ENCODE data around the gene SQSTM1.
A peak's percentile ranks its signal among the peaks of the same experiment; 100 is the strongest.
"Not testable (repeated sequence)": the region's sequence is repeated elsewhere in the genome, so short reads cannot be mapped to it uniquely, and the experiment has no call there.

Gene SQSTM1

DNA sequence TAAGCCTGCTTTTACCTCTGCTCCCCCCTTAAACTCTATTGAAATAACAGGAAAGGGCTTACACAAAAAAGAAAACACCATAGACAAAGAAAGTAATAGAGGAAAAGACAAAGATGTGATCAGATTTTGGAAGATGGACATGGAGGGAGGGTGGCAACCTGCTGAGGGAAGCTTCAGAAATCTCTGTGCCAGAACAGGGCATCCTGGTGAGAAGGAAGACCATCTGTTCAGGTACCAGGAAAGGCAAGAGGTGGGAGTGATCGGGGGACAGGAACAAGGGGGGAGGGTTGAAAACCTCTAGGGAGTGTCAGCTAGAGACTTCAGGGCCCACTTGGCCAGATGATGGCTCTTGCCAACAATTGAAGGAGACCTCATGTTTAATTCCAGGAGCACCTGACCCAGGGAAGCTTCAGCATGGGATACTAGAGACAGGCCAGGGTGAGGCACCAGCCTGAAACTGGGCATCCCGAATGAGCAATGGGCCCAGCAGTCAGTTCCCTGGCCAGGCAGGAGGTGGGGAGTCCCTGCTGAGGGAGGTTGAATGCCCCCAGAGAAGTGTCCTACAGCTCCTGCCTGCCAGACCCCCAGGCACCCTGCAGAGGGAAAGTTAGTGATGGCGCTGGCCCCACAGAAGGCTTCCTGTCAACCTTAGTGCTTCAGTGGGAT, 8.2 kb downstream of the SQSTM1 start:
- no peak for DNase-seq

DNA sequence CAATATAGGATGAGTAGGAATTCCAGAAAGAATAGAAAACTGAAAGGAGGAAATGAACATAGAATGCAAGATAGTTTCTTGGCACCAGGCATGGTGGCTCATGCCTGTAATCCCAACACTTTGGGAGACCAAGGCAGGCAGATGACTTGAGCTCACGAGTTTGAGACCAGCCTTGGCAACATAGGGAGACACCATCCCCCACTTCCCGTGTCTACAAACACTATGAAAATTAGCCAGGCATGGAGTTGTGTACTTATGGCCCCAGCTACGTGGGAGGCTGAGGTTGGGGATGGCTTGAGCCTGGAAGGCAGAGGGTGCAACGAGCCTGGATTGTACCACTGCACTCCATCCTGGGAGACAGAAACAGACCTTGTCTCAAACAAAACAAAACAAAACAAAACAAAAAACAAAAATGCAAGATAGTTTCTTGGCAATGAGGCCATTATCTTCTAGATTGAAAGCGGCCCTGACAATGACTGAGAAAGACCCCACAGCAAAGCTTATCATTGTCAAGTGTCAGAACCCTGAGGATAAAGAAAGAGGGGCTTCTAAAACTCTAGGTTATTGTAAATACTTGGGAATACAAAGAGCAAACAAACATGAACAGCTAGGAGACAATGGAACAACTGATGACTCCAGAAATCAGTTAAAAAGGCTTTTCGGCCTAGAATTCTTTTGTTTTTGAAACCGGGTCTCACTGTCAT, 9.2 kb downstream of the SQSTM1 start:
- DNase-seq, result no peak

DNA sequence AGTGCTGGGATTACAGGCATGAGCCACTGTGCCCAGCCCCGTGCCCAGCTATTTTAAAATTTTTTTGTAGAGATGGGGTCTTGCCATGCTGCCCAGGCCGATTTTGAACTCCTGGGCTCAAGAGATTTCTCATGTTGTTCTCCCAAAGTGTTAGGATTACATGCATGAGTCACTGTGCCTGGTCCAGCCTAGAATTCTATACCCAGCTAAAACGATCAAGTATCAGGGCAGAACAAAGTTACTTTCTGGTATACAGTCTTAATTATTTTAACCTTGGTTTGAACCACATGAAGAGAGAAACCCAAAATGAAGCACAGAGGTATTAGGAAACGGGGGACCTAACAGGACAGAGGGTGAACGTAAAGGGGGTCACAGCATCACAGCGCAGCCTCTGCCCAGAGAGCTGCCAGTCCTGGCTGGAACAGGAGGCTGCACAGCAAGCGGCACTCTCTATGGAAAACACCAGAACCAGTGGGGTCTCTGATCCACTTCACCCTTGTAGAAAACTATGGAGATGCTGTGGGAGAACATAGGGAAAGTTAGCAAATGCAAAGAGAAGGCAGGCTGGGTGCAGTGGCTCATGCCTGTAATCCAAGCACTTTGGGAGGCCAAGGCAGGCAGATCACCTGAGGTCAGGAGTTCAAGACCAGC, 10.2 kb downstream of the SQSTM1 start:
- no peak for DNase-seq

DNA sequence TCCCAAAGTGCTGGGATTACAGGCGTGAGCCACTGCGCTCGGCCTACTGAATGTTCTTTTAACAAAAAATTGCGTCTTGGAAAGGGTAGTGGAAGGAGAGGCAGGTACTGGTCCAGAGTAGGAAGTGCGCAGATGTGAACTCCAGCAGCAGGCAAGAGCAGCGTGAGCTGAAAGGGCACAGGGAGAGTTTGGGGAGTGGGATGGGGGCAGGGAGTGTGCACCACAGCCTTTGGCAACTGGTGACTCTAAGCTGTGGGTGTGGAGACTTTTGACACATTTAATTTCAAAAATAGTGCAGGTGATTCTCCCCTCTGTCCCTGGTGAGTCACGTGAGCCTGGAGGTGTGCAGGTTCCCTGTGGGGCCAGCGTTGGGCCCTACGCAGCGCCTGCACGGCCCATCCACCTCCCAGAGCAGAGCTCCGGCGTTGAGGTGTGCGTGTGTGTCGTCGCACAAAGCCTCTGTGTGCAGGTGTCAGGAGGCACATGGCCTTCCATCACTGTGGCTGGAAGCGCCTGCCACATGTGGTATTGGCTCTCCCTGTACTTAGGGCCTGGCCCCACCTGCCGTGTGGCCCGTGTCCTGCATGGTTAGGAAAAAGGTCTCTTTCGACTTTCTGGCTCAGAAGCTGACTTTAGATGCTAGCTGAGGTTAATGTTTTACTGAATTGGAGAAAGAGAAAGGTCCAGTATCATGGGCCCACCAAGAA, 11.5 kb downstream of the SQSTM1 start:
- DNase-seq, result no peak

DNA sequence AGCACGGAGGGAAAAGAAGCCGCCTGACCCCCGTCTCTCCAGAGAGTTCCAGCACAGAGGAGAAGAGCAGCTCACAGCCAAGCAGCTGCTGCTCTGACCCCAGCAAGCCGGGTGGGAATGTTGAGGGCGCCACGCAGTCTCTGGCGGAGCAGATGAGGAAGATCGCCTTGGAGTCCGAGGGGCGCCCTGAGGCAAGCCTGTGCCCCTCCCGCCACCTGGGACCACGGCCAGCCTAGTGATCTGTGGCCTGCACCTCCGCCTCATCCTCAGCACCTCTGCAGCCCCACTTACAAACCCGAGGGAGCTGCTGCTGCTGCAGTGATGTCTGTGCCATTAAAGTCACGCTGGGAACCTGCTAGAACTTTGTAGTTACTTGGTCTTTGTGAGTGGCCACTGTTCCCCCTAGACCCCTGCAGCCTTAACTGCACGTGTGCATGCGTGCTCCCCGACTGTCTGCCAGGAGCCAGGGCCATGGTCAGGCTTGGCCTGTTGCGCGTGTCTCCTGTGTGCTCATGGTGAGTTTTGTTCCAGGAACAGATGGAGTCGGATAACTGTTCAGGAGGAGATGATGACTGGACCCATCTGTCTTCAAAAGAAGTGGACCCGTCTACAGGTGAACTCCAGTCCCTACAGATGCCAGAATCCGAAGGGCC, 12.5 kb downstream of the SQSTM1 start:
- no peak for DNase-seq

DNA sequence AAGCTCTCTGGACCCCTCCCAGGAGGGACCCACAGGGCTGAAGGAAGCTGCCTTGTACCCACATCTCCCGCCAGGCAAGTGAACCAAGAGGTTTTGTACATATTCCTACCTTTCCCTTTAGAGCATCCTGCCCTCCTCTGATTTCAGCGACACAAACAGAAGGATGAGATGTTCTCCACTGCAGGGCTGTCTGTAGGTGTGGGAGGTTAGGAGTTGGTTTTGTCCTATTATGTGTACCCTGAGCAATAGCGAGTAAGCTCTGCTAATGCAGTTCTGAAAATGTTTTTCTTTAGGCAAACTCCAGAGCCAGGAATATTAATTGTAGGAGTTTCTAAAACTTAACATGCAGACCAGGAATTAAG, 13.0 kb downstream of the SQSTM1 start:
- no peak for DNase-seq

DNA sequence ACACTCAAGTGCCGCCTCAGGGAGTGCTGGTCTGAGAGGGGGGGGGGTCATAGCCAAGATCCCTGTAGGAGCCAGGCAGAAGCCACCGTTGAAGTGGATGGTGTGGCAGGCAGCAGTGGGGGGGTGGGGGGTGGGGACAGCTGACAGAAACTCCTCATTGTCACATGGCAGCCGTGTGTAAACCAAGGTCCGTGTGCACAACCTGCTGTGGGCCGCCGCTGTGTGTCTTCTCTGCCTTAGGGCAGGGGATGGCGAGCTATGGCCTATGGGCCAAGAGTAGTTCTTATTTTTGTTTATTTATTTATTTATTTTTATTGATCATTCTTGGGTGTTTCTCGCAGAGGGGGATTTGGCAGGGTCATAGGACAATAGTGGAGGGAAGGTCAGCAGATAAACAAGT, 13.4 kb downstream of the SQSTM1 start:
- DNase-seq, result no peak

DNA sequence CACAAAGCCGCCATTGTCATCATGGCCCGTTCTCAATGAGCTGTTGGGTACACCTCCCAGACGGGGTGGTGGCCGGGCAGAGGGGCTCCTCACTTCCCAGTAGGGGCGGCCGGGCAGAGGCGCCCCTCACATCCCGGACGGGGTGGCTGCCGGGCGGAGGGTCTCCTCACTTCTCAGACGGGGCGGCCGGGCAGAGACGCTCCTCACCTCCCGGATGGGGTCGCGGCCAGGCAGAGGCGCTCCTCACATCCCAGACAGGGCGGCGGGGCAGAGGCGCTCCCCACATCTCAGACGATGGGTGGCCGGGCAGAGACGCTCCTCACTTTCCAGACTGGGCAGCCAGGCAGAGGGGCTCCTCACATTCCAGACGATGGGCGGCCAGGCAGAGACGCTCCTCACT, 14.2 kb downstream of the SQSTM1 start:
- not testable (repeated sequence) for DNase-seq

DNA sequence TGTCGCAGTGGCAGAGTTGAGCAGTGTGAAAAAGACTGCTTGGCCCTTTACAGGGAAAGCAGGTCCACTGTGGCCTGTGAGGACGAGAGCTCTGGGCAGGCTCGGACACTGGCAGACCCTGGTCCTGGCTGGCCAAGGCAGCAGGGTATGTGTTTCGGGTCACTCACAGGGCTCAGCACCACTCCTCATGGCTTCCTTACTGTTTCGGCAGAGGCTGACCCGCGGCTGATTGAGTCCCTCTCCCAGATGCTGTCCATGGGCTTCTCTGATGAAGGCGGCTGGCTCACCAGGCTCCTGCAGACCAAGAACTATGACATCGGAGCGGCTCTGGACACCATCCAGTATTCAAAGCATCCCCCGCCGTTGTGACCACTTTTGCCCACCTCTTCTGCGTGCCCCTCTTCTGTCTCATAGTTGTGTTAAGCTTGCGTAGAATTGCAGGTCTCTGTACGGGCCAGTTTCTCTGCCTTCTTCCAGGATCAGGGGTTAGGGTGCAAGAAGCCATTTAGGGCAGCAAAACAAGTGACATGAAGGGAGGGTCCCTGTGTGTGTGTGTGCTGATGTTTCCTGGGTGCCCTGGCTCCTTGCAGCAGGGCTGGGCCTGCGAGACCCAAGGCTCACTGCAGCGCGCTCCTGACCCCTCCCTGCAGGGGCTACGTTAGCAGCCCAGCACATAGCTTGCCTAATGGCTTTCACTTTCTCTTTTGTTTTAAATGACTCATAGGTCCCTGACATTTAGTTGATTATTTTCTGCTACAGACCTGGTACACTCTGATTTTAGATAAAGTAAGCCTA, 15.7 kb downstream of the SQSTM1 start:
- no peak for DNase-seq

DNA sequence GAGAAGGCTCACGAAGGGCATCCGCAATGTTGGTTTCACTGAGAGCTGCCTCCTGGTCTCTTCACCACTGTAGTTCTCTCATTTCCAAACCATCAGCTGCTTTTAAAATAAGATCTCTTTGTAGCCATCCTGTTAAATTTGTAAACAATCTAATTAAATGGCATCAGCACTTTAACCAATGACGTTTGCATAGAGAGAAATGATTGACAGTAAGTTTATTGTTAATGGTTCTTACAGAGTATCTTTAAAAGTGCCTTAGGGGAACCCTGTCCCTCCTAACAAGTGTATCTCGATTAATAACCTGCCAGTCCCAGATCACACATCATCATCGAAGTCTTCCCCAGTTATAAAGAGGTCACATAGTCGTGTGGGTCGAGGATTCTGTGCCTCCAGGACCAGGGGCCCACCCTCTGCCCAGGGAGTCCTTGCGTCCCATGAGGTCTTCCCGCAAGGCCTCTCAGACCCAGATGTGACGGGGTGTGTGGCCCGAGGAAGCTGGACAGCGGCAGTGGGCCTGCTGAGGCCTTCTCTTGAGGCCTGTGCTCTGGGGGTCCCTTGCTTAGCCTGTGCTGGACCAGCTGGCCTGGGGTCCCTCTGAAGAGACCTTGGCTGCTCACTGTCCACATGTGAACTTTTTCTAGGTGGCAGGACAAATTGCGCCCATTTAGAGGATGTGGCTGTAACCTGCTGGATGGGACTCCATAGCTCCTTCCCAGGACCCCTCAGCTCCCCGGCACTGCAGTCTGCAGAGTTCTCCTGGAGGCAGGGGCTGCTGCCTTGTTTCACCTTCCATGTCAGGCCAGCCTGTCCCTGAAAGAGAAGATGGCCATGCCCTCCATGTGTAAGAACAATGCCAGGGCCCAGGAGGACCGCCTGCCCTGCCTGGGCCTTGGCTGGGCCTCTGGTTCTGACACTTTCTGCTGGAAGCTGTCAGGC, 16.6 kb downstream of the SQSTM1 start:
- DNase-seq, result no peak

DNA sequence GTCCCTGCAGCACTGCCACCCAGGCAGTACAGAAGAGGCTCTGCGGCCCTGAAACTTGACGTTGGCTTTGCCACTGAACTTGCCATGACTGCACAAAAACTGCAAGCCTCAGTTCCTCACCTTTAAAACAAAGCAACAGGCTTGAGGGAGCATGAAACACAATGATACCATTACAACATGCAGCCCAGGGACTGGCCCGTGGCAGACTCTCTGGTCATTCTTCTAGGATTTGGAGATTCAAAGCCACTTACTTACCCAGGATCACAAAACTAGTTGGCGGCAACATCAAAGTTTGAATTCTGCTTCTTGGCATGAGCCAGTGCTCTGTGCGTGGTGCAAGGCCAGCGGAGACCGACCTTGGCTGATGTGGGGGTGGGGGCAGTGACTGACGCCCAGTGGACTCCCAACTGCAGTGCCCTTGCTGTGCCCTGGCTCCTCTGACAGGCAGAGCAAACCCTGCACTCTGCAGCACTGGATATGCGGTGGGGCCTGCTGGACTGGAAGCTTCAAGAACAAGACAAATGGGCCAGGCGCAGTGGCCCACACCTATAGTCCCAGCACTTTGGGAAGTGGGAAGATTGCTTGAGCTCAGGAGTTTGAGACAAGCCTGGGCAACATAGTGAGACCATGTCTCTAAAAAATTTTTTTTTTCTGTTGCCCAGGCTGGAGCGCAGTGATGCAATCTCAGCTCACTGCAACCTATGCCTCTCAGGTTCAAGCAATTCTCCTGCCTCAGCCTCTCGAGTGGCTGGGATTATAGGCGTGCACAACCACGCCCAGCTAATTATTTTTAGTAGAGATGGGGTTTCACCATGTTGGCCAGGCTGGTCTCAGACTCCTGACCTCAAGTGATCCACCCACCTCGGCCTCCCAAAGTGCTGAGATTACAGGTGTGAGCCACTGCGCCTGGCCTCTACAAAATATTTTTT, 18.9 kb downstream of the SQSTM1 start:
- no peak for DNase-seq

DNA sequence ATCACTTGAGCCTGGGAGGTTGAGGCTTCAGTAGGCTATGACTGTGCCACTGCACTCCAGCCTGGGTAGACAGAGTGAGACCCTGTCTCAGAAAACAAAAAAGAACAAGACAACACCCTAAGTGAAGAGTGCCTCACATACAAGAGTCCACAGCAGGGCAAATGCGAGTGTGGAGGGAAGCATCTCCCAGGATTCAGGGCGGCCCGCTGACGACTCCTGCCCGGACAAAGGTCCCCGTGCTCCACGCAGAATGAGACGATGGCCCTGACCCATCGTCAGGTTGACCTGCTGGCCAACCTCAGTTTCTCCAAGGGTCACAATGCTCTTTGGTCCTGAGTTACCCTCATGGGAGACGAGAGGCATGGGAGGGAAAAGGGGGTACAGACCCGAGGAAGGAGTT, 19.6 kb downstream of the SQSTM1 start:
- no peak for DNase-seq

DNA sequence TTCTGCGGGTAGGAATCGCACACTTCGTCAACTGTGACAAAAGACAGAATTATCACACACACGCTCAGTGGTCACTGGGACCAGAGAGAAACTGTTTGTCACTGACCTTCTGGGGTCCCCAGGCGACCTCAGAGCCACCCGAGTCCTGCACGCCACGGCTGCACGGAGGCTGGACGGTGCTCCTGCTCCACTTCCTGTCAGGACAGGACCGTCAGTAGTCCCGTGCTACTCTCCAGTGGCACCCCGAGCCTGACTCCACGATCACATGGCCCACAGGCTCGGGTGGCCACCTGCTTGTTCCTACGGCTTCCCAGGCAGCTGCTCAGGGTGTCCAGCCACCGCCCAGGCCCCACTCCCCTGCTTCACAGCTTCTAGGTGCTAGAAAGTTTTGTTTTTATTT, 20.1 kb downstream of the SQSTM1 start:
- DNase-seq, result no peak

DNA sequence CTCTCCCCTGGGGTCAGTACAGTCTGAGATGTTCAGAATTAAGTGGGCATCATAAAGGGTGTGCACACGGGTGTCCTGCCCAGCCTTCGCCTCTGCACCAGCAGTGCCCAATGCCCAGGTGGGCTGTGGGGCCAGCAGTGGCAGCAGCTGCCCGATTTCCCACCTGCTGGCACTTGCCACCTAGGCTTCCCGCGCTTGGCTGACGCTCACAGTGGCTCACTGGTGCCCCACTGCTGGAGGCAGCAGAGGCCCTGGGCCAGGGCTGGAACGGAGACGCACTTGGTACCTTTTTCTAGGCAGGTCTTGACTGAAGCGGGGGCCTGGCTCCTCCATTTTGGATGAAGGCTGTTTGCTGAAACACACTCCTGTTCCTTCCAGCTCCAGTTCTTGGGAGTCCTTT, 20.9 kb downstream of the SQSTM1 start:
- DNase-seq, result no peak

DNA sequence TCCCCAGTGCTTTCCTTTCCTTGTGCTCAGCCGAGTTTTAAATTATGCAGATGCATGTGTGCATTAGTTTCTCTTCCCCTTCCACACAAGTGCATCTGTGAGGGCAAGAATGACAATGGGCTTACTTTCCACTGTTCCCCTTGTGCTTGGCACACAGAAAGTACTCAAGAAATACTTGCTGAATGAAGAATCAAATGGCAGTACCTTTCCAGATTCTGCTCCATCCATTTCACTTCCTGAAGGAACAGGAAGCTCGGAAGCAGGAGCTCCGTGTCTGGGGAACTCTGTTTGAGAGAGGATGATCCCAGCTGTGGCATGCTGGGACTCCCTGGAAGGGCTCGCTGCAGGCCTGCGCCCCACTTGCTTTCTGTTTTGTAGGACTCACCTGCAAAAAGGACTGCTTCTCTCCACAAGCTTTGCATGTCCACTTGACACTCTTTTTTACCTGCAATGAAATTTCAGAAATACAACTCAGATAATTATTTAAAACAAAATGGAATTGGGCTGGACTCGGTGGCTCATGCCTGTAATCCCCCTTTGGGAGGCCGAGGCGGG, 32.4 kb downstream of the SQSTM1 start:
- no peak for DNase-seq

DNA sequence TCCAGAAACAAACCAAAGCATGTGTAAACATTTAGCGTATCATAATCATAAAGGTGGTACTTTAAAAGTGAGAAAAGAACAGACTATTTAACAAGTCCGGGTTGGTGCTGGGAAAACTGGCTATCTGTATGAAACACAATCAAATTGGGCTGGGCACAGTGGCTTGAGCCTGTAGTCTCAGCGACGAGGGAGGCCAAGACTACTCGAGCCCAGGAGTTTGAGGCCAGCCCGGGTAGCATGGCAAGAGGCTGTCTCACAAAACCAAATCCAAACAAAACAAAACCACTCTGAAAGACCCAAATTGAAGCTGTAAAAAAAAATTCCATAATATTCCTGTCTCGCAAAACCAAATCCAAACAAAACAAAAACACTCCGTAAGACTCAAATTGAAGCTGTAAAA, 33.7 kb downstream of the SQSTM1 start:
- no peak for DNase-seq

DNA sequence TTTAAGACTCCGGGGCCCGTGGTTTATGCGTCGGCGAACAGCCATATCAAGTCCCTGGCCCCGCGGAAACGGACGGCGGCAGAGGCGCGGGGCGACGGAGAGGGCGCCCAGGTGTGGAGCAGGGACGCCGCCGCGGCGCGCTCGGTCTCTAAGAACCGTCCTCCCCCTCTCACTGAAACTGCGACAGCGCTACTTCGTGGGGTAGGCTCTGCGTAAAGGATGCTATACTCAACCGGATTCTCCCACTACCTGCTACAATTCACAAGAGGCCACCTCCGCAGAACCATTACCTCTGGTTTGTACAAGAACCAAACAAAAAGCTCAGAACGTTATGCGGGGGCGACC, 37.5 kb downstream of the SQSTM1 start:
- peak; percentile 15 for DNase-seq

DNA sequence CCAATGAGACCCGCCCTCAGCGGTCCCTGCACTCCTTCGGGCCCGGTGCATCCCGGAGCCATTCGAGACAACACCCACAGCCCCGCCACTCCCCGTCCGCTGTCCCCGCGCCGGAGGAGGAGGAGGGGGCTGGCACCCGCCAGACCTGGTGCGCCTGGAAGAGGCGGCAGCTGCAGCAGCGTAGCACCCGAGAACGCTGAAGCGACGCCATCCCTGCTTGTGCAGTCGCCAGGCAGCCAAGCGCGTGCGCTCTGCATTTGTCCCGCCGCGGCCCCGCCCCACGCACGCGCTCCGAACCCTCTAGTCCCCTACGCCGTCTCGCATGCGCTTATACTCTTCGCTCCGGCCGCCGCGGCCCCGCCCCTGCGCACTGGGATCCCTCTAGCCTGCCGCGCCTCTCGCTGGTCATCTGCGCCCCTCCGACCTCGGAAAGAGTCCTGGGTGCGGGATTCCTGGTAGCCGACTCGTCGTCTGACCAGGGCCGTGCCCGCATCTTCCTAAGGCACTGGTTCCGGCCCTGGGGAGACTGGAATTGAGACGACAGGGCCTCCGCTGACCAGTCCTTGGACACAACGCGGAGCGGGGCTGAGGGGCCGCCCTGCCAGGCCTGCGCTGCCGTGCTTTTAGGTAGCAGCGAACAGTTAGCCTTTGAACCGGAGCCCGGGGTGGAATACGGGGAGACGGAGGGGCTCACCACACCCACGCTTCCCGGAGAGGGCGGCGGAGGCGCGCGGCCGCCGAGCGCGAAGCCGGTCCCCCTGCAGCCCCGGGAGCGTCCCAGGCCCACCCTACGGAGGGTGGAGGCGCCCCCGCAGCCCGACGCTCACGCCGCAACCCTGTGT, 38.1 kb downstream of the SQSTM1 start, which contains the start of gene MRNIP:
Gene MRNIP (minus strand): TSS at position 232 of the 842 bp plus-strand sequence. CDS start 21 bp downstream, at position 211.
- peak; percentile 84 for DNase-seq

DNA sequence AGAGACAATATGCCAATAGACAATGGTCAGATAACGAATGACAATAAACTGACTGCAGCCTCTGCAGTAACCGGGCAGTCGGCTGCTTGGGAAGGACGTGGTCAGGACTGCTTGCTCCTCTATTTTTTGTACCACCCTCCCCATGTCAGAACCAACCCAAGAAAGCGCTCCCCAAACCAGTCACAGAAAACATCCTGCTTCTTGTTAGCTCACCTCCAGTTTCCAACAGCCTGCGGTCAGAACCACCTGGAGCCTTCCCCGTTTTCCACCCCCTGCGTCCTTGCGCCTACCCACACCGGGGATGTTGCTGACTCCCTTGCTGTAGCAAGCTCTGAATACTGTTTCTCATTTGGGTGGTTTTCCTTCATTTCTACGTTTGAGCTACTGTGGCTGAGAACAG, 39.6 kb downstream of the SQSTM1 start:
- no peak for DNase-seq
